NCI-H1436 (cell line): ENCODE measurements around the gene PRKG1.
"Not testable (repeated sequence)": the region's sequence is repeated elsewhere in the genome, so short reads cannot be mapped to it uniquely, and the experiment has no call there.

Experiments
- DNase-seq: peaks from one replicate; lab custom pipeline; 2025; lab: John Stamatoyannopoulos, UW

The PRKG1 gene

DNA sequence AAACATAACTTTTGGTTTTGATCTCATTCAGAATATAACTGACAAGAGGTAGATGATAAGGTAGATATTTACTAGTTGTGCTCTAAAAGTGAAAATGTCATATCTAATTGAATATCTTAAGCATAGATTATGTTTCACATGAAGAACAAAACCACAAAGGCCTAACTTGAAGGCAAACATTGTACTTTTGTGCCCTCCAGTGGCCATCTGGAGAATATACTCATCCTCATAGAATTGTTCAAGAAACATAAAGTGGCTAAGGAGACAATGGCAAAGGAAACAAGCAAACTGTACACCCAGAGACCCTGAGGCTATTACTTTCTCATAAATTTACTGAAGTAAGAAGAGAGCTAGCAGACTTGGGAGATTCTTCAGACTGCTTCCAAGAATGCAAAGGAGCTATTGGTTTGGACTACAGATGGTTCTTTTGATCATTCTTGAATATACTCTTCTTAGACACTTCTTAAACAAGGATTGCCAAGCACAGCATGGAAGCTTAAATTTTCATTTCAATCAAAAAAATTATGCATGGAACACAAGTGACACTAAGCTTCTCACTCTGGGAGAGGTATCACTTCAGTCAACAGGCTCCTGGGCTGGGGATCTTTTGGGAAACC, 1141.6 kb downstream of the PRKG1 start:
- peak; percentile 35 for DNase-seq

DNA sequence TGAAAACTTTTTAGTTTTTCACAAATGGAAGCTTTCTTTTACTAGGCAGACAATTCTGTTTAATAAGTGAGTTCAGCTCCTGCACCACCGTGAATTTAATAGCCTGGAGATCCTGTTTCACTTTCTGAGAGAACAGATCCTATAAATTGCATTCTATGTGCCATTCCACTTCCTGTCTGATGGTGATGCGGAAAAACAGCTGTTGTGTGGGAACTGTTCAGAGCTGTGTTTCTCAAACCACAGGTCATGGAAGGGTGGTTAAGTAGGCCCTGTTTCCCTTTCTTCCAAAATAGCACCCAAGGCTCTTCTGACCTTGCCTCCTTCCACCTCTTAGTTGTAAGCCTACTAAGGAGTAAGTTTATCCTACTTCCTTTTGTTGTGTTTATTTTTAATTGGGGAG, 1142.6 kb downstream of the PRKG1 start:
- DNase-seq = no peak

DNA sequence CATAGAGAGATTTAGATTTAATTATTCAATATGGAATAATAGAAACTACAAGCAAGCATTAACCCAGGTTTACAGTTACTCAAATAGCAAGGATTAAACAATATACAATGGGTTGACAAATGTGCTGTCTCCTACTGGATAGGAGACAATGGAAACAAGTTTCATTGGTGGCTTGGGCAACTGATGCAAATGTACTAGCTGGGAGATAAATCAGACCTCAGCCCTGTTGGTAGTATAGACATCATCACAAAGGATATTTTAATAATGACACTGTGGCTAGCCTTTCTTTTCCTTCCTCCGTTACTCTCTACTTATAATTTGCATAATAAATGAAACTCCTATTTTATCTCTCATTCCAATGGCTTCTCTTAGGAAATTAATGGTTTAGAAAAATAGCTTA, 1143.2 kb downstream of the PRKG1 start:
- no peak for DNase-seq

DNA sequence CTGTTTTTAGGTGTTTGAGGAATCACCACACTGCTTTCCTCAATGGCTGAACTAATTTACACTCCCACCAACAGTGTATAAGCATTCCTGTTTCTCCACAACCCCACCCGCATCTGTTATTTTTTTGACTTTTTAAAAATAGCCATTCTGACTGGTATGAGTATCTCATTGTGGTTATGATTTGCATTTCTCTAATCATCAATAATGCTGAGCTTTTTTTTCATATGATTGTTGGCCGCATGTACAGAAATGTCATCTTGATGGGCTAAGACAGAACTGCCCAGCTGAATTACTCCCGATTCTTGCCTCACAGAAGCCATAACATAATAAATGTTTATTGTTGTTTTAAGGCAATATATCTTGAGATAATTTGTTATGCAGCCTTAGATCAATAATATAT, 1146.7 kb downstream of the PRKG1 start:
- no peak for DNase-seq

DNA sequence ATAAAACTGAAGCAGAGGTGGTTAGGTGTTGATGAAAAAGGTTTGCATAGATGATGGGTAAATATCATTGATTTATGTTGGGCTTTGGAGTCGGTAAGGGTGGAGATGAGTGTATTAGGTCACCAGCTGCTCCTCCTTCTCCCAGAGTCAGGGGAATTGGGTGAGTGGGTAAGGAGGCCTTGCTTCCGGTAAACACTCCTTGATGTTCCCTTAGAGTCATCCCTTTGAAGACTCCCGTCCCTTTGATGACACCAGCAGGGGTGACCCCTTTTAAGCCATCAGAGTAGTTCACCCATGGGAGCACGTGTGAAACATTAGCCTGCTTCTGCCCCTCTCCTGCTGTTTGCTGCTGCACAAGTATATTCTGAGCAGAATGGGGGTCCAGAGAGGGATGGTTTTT, 1147.6 kb downstream of the PRKG1 start:
- DNase-seq = no peak

DNA sequence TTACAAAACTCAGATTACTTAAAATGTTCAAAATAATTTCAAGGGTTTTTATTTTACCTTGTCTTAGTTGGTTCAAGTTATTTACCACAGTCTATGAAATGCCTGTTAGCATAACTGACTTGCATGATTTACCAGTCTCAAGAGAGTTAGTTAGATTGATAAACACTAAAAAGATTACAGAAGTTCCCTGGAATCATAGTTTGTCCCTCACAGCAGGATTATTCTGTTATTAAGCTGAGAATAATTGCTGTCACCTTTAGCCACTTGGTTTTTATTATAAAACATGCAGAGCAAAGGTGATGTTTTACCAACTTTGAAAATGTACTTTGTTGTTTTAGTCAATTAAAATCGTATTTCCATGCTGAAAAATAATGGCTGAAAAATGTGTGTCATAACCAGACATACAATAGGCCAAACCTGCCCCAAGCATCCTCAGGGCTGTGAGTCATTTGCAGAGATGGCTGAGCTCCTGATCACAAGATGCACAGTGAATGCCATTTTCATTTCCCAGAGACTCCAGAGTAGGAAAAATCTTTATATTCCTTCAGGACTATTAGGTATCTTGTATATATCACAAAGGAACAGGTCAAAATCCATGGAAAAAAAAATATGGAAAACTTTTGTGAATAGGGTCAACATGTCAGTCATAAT, 1152.0 kb downstream of the PRKG1 start:
- no peak for DNase-seq

DNA sequence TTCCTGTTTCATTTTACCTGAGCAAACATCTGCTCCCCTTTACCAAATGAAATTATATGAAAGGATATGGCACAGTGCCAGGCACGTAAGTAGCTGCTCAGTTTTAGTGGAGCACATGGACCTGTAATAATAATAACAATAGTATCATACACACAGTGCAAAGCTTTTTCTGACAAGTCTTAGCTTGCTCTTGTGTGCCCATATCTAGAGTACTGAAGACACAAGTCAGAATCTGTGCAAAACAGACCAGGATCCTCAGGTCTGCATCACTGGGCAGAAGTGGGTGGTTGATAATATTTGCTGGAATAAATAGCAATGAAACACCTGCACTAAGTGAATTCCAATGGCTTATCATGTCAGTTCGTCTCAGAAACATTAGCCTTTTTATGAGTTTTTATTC, 1154.3 kb downstream of the PRKG1 start:
- DNase-seq = no peak

DNA sequence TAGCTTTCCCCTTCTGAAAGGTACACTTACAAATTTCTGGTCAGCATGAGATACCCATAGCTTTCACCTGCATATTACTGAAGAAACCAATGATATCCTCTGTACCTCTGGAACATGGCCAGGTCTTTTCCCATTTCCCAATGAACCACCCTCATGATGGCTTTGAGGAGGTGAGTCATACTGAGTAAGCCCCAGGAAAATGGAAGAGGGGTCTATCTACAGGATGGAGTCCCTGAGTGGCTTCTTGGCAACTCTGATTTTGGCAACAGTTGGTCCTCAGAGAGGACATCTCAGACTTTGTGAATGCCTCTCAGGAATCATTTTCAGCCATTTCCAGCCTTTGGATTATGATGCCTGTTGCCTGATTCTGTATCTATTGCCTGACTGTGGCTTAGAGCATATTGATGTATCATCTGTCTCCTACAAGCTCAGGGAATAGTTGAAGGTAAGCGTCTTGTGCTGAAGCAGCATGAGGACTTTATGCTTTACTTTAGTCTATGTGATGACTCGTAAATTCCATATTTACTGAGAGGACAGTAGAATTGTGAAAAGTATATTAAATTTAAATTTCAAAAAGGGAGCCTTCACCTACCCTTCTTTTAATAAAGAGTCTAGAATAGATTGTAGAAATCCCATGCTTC, 1155.1 kb downstream of the PRKG1 start:
- no peak for DNase-seq

DNA sequence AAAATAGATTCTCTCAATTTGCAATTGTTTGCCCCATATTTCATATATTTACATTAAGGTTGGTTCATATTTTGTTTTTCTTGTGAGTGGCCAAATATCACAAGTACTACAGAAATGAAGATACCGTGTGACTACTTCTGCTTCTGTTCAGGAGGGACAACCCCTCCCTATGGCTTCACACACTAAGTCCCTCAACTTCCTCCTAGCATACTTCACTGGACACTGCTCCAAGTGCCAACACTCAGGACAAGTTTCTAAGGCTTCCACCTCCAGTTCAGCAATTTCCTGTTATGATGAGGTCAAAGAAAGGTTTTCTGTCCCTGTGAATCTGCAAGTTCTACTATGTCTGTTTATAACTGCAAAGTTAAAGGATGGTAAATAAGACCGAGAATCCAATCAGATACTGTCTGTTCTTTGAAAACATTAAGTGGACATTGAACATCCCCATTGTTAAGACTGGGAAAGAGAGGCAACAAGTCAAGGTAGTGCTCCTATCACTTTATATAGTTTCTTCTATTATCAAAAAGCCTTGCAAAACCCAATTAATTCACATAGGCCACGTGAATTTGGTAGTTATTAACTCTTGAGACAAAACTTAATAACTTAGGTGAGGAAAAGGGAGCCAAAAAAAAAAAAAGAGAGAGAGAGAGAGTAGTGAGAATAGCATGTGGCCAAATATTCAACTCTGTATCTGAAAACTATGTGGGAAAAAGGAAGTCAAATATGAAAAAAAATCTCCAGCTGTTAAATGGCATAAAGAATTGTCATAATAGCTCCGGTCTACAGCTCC, 1158.5 kb downstream of the PRKG1 start:
- DNase-seq = no peak

DNA sequence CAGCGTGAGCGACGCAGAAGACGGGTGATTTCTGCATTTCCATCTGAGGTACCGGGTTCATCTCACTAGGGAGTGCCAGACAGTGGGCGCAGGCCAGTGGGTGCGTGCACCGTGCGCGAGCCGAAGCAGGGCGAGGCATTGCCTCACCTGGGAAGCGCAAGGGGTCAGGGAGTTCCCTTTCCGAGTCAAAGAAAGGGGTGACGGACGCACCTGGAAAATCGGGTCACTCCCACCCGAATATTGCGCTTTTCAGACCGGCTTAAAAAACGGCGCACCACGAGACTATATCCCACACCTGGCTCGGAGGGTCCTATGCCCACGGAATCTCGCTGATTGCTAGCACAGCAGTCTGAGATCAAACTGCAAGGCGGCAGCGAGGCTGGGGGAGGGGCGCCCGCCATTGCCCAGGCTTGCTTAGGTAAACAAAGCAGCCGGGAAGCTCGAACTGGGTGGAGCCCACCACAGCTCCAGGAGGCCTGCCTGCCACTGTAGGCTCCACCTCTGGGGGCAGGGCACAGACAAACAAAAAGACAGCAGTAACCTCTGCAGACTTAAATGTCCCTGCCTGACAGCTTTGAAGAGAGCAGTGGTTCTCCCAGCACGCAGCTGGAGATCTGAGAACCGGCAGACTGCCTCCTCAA, 1159.2 kb downstream of the PRKG1 start:
- DNase-seq = not testable (repeated sequence)

DNA sequence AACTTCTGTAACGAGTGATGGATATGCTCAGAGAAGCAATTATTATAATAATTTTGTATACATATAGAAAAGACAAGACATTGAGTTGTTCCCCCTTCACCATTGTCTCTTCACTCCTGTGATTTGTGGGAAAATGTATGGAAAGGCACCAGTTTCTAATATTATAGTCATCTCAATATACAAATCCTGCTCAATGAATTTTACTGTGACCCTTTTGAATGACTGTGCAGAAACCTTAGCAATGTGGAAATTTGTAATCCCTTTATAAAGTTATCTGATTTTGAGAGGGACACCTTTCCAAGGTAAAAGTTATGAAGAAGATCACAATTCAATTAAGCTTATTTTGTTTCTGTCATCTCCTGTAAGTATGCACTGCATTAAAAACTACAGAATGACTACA, 1165.5 kb downstream of the PRKG1 start:
- DNase-seq = no peak

DNA sequence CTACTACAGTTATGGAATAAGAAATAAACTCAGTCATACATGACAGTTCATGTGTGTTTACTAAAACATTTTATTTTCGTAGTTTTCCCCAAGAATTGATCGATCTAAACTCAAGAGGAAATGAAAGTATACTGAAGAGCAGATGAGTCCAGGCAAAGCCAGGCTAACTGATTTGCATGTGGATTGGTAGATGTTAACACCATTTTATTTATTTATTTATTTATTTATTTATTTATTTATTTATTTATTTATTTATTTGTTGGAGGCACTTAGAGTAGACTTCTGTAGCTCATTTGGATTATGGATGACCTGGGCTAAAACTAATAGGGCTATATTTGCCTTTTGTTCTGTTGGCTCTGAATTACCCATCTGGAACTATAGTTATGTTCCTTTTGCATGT, 1171.3 kb downstream of the PRKG1 start:
- DNase-seq = no peak

DNA sequence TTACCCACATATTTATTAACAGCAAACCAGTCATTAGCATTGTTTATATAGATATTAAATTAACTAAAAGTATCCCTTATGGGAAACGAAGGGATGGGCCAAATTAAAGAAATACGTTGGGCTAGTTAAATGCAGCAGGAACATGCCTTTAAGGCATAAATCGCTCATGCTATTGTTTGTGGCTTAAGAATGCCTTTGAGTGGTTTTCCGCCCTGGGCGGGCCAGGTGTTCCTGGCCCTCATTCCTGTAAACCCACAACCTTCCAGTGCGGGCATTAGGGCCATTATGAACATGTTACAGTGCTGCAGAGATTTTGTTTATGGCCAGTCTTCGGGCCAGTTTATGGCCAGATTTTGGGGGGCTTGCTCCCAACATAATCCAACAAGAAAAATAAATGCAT, 1173.6 kb downstream of the PRKG1 start:
- DNase-seq = not testable (repeated sequence)

DNA sequence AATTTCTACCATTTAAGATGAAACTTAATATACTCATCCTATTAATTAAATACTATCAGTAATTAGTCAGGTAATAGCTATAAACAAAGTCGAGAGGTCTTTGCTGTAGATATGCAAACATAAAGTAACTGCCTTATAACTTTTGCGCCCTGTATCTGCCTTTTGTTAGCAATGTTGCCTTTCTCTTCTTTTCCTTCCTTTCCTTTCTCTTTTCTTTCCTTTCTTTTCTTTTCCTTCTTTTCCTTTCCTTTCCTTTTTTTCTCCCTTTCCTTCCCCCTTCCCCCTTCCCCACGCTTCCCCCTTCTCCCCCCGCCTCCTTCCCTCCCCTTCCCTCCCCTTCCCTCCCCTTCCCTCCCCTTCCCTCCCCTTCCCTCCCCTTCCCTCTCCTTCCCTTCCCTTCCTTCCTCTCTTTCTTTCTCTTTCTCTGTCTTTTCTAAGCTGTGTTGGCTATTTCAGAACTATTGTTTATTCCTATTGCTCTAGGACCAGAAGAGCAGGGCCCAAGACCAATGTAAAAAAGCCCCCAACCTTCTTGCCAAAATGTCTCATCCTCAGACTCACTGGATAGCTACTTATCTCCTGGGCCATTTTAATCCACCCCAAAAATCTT, 1174.5 kb downstream of the PRKG1 start:
- no peak for DNase-seq

DNA sequence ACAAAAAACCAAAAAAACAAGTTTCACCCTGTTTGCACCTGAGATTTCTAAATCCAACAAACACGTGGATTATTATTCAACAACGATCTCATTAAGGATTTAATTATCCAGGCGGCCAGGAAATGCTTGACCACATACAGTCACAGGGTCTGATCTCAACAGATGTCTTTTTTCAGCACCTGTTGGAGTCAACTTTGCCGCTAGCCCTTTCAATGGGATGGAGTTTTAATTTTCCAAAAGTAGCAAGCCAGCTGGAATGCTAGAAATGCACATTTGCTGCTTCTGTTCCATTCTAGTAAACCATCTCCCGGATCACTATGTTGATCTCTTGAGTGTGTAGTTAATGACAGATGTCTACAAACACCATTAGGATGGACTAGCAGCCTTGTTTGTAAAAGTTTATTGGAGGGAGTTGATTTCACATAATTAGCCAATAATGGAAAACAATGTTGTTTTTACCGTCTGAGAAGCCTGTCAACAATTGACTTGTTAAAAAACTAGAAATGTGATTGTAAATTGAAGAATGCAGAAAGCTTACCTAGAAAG, 1175.6 kb downstream of the PRKG1 start:
- DNase-seq = no peak

DNA sequence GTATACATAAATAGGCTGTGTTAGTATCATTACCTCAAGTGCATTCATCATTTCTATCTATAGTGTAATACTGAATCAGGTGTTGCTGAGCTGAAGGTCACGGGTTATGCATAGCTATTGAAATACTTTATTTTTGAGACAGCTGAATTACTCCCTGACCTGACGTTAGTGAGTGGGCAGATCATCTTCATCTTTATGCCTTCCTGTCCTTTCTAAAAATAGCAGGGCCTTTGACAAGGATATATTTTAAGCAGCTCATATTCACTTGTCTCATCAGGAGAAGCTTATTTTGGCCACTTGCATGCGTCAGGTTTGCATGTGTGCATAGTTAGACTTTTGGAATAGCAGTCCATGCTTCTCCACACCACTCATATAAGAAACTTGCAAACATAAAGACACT, 1176.2 kb downstream of the PRKG1 start:
- no peak for DNase-seq

DNA sequence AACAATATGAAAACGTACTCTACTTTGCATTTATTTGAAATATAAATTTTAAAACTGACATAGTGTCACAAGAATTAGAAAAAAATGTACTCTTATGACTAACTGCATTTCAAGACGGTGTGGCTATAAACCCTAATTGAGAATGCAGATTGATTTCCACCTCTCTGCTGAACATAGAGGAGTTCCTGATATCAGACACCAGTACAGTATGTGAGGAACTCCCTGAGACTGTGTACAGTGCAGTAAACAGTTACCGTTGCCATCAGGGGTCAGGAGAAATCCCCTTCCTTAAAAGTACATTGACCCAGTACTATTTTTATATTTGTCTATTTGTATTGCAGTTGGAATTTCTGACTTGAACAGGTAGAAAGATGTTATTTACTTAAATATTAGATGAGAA, 1178.0 kb downstream of the PRKG1 start:
- no peak for DNase-seq

DNA sequence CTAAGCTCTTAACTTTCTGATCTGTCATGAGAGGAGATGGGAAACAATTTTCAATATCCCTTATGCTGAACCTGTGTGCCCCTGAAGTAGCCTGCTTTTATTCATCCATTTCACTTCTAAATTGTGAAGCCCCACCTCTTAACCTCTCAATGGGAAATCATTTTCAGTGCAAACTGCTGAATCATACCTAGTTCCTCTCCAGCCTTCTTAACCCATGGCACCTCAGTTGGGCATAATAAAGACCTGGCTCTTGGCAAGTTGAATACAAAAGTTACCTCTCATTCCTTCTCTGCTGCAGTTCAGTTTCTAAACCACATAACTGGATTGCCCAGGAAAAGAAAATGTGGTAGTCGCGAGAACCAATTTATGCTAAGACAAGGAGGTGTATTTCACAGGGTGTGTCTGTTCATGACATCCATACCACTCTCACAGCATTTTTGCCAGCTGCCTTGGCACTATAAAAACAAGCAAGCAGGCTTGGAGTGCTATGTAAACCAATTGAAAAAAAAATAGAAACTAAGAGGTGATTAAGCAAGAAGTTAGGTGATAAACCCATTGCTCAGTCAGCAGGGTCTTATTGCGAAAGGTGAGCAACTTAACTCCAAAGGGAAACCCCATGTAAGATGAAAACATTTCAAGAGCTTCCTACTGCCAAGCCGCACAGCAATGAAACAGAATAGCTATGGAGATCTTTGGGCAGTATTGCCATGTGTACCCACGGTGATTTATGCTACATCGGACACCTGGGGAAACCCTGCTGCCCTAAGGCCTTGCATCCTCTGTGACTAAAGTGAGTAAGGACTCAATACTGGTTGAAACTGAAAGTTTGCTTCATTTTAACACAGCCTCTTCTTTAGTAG, 1182.8 kb downstream of the PRKG1 start:
- no peak for DNase-seq

DNA sequence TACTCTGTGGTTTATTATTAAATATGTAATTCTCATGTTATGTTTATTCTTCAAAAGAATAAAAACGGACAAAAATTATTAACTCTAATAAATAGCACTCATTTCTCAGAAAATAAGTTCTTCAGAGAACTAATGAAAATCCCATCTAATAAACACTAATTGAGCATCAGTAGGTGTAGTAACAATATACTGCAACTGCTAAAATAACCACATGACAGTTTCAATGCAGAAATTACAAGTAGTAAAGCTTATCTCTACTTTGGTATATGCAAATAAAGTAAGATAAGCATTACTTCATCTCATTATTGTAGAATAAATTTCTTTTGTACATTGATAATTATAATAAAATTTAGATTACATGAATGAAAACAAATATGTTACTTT, 1183.4 kb downstream of the PRKG1 start:
- DNase-seq = no peak

DNA sequence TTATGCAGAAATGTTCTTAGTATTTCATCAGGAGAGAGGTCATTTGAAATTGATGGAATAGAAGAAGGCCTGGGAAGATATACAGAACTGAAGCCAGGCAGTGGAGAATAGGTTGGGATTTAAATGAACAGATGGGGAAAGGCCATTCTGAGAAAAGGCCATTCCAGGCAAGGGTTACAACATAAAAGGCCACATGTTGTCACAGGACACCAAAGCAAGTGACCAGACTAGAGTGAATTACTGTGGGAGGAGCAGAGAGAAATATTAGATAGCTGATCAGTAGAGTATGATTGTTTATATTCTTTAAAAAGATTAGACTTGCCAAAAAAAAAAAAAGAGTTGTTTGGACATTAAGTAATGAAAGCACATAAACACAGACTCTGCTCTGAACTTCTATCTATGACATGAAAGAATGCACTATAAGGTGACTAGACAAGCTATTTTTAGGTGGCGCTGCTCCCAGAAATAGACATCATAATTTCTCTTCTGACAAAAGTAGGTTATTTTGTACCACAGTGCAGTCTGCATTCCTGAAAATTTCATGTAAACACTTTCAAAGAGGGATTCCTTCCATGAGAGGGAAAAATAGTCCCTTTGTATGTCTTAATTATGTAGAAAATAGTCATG, 1184.6 kb downstream of the PRKG1 start:
- no peak for DNase-seq
